Hepatocyte (in vitro differentiated cells): ENCODE results near the gene A2ML1. TPM values are rescaled to one million over a fixed set of nuclear protein-coding genes. Genes with fewer than 3 reads are reported as not detected.

ENCODE experiments used
- DNase-seq: peaks from one replicate; pipeline ENCODE4 v3.0.0-alpha.2; 2016; ENCODE audit warnings: low spot score
- H2AFZ ChIP-seq: fragments of 200-600 bp; sonication (generic); 2 replicates; pipeline ENCODE4 v1.6.0; 2016; ENCODE audit warnings: antibody characterized with exemption, mild to moderate bottlenecking
- H3K27ac ChIP-seq: fragments of 200-600 bp; sonication (generic); 2 replicates; pipeline ENCODE4 v1.5.1; 2016; ENCODE audit warnings: mild to moderate bottlenecking
- H3K27me3 ChIP-seq: fragments of 200-600 bp; sonication (generic); 2 replicates; pipeline ENCODE4 v1.6.1; 2016
- H3K36me3 ChIP-seq: fragments of 200-600 bp; sonication (generic); replicated peaks from 2 replicates; pipeline ENCODE4 v1.5.1; 2016; ENCODE audit warnings: low read depth; ENCODE audit not compliant: insufficient read depth
- H3K4me1 ChIP-seq: fragments of 200-600 bp; sonication (generic); 2 replicates; pipeline ENCODE4 v1.5.1; 2016; ENCODE audit warnings: mild to moderate bottlenecking, moderate library complexity; ENCODE audit not compliant: insufficient read depth
- H3K4me2 ChIP-seq: fragments of 200-600 bp; sonication (generic); 2 replicates; pipeline ENCODE4 v1.6.0; 2016
- H3K4me3 ChIP-seq: fragments of 200-600 bp; sonication (generic); 2 replicates; pipeline ENCODE4 v1.5.1; 2016; ENCODE audit warnings: mild to moderate bottlenecking
- H3K79me2 ChIP-seq: fragments of 200-600 bp; sonication (generic); 2 replicates; pipeline ENCODE4 v1.6.0; 2017; ENCODE audit warnings: mild to moderate bottlenecking
- H3K9me2 ChIP-seq: fragments of 200-600 bp; sonication (generic); replicated peaks from 2 replicates; pipeline ENCODE4 v1.6.0; 2017; ENCODE audit warnings: mild to moderate bottlenecking; ENCODE audit not compliant: insufficient read depth
- H3K9me3 ChIP-seq: fragments of 200-600 bp; sonication (generic); 2 replicates; pipeline ENCODE4 v1.5.1; 2016; ENCODE audit warnings: low read depth, mild to moderate bottlenecking
- H4K20me1 ChIP-seq: fragments of 200-600 bp; sonication (generic); 2 replicates; pipeline ENCODE4 v1.6.0; 2016; ENCODE audit warnings: mild to moderate bottlenecking; ENCODE audit not compliant: insufficient read depth, poor library complexity, severe bottlenecking
- CTCF ChIP-seq: fragments of 200-600 bp; sonication (generic); IDR thresholded peaks from 2 replicates; pipeline ENCODE4 v1.5.1; 2016; ENCODE audit warnings: antibody characterized with exemption, mild to moderate bottlenecking; ENCODE audit not compliant: poor library complexity
- EZH2 ChIP-seq: fragments of 200-600 bp; sonication (generic); IDR thresholded peaks from 2 replicates; pipeline ENCODE4 v1.6.1; 2016; ENCODE audit warnings: antibody characterized with exemption, mild to moderate bottlenecking, borderline replicate concordance
- EZH2phosphoT487 ChIP-seq: fragments of 200-600 bp; sonication (generic); IDR thresholded peaks from one replicate; pipeline ENCODE4 v1.6.1; 2018; ENCODE audit warnings: antibody characterized with exemption, mild to moderate bottlenecking, low read depth, moderate library complexity; ENCODE audit not compliant: unreplicated experiment, severe bottlenecking
- WGBS: methylation state at CpG from one replicate; pipeline ENCODE4 v1.1.6; 2016; ENCODE audit warnings: low lambda C conversion rate; ENCODE audit errors: missing lambda C conversion rate; 5-methylcytosine and 5-hydroxymethylcytosine counted together
- polyA plus RNA-seq: library from polyadenylated mRNA; unstranded; fragments of >200 nt; fragmentation: Nextera tagmentation; extraction: Ambion mirVana; gene quantifications from 2 replicates; pipeline ENCODE4 v1.2.1, GENCODE V29; 2016
- total RNA-seq: library from RNA; depleted of rRNA; stranded (reverse); fragments of >200 nt; gene quantifications from 2 replicates; pipeline ENCODE4 v1.2.3, GENCODE V29; 2014

The A2ML1 gene
- total and polyA plus RNA-seq, 2 experiments from 2014 or later: 1.0 to 1.1 TPM

DNA sequence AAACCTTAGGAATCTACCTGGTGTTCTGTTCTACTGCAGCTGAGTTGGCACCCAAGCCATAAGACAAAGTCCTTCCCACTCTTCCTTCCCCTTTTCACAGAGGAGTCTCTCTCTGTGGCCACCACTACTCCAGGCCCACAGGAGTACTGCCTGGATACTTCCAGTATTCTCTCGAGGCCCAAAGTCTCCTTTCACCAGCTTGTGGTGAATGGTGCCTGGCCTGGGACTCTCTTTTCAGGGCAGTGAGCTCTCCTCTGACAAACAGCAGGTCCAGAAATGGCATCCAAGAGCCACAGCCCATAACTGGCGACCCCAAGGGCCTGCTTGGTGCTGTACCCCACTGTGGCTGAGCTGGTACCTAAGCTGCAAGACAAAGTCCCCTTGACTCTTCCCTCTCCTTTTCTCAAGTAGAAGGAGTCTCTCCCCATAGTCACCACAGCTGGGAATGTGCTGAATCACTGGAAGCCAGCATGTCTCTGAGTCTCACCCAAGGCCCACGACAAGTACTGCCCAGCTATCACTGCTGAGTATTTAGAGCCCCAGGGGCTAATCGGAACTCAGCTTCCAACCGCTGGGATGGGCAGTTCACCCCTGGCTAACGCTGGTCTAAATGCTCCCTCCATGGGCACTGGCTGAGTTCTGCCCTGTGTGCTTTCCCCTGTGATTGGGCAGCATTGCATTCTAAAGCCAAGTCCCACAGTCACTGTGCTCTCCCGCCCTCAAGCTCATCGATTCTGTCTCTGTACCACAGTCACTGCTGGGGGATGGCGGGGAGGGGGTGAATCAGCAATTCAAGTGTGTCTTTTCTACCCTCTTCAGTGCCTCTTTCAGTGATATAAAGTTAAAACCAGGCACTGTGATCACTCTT, 6.1 kb downstream of the A2ML1 start:
- 74% methylated on average over 9 of the region's 9 CpGs for WGBS
- H3K4me2 ChIP-seq: no peak overlapping the region

GRCh38 chr12:8829125-8829518, 6.7 kb downstream of the A2ML1 start:
- H4K20me1 ChIP-seq: no peaks in the 10 kb centered on the region
- no peak overlapping the region for H3K4me2 ChIP-seq
- no peak overlapping the region for H3K27ac ChIP-seq
- H3K9me2 ChIP-seq: no peaks in the 10 kb centered on the region
- TF ChIP-seq EZH2phosphoT487 (no peak), CTCF (no peak), EZH2 (no peak)
- H3K27me3 ChIP-seq: no peaks in the 10 kb centered on the region
- no peak overlapping the region for H3K4me3 ChIP-seq
- no peak overlapping the region for H2AFZ ChIP-seq
- H3K79me2 ChIP-seq: no peaks in the 10 kb centered on the region
- WGBS: 62% methylated on average over 5 of the region's 5 CpGs
- H3K36me3 ChIP-seq: no peaks in the 10 kb centered on the region
- H3K4me1 ChIP-seq: no peaks in the 10 kb centered on the region
- no peaks in the 10 kb centered on the region for H3K9me3 ChIP-seq
- DNase-seq: peak; percentile 37

More for the DNA sequence above, 6.1 kb downstream of the A2ML1 start:
- Histone ChIP-seq H3K4me1 (no peaks in the 10 kb centered on the region), H3K4me3 (no peak overlapping the region), H3K9me2 (no peaks in the 10 kb centered on the region), H3K79me2 (no peaks in the 10 kb centered on the region), H3K9me3 (no peaks in the 10 kb centered on the region), H4K20me1 (no peaks in the 10 kb centered on the region), H3K27ac (no peak overlapping the region), H3K36me3 (no peaks in the 10 kb centered on the region), H3K27me3 (no peaks in the 10 kb centered on the region), H2AFZ (no peak overlapping the region)
- TF ChIP-seq EZH2 (no peak), EZH2phosphoT487 (no peak), CTCF (no peak)
- no peak for DNase-seq

DNA sequence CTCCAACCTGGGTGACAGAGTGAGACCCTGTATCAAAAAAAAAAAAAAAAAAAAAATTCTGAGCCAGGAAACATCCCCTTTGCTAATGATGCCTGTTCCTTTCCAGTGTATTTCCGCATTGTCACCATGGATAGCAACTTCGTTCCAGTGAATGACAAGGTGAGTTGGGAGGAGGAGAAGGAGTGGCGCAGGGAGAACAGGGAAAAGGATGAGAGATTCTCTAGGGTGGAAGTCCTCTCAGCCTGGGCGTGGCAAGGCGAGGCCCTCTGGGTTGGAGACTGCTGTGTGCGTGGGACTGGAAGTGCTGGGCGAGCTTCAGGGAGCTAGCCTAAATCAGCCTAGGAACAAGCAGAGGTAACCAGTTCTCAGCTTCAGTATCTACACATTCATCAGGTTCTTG, 7.2 kb downstream of the A2ML1 start:
- no peak overlapping the region for H3K4me2 ChIP-seq
- H3K27me3 ChIP-seq: no peaks in the 10 kb centered on the region
- H3K36me3 ChIP-seq: no peaks in the 10 kb centered on the region
- DNase-seq: no peak
- no peaks in the 10 kb centered on the region for H3K79me2 ChIP-seq
- no peaks in the 10 kb centered on the region for H3K9me2 ChIP-seq
- no peaks in the 10 kb centered on the region for H3K4me1 ChIP-seq
- H2AFZ ChIP-seq: no peak overlapping the region
- H3K4me3 ChIP-seq: no peak overlapping the region
- no peaks in the 10 kb centered on the region for H4K20me1 ChIP-seq
- WGBS: 93% methylated on average over 7 of the region's 7 CpGs
- H3K9me3 ChIP-seq: no peaks in the 10 kb centered on the region
- H3K27ac ChIP-seq: no peak overlapping the region
- TF ChIP-seq CTCF: no peak
- TF ChIP-seq EZH2phosphoT487: no peak
